Thyroid gland (tissue), 4 donors: ENCODE results near the gene ENDOV. TPM values are rescaled to one million over a fixed set of nuclear protein-coding genes. Genes with fewer than 3 reads are reported as not detected.

Experiments used
- DNase-seq, 2 donors: peaks; one replicate each; pipeline ENCODE4 v3.0.0-alpha.2; 2019
- H3K27ac ChIP-seq, 3 donors: fragments of 200-600 bp; sonication (generic); 1 replicate in 2 of 3; 2 replicates in 1 of 3; pipeline ENCODE4 v1.5.1; 2016 to 2019; ENCODE audit warnings: mild to moderate bottlenecking in 1 of 3, moderate library complexity in 1 of 3
- H3K27me3 ChIP-seq: fragments of 200-600 bp; sonication (generic); one replicate; pipeline ENCODE4 v1.5.1; 2019
- H3K36me3 ChIP-seq, 2 donors: fragments of 200-600 bp; sonication (generic); one replicate each; pipeline ENCODE4 v1.5.1; 2016 to 2019
- H3K4me1 ChIP-seq, 2 donors: fragments of 200-600 bp; sonication (generic); one replicate each; pipeline ENCODE4 v1.5.1; 2017 to 2019
- H3K4me3 ChIP-seq, 3 donors: fragments of 200-600 bp; sonication (generic); replicated peaks in 1 of 3; 1 replicate in 2 of 3; 2 replicates in 1 of 3; pipeline ENCODE4 v1.5.1; 2016; ENCODE audit warnings: mild to moderate bottlenecking in 1 of 3
- H3K9me3 ChIP-seq: fragments of 200-600 bp; sonication (generic); one replicate; pipeline ENCODE4 v1.5.1; 2017
- CTCF ChIP-seq, 6 experiments: fragments of 200-600 bp in 3 of 6; fragments of 450-650 bp in 3 of 6; sonication (generic) in 3 of 6; IDR thresholded peaks; one replicate each; pipeline ENCODE4 v1.5.1; 2016 to 2019; ENCODE audit warnings: antibody characterized with exemption in 6 of 6, mild to moderate bottlenecking in 2 of 6, inconsistent platforms in 1 of 6, moderate library complexity in 1 of 6
- POLR2A ChIP-seq, 2 donors: fragments of 450-650 bp; IDR thresholded peaks; one replicate each; pipeline ENCODE4 v1.6.1; 2017; ENCODE audit warnings: antibody characterized with exemption in 2 of 2, mild to moderate bottlenecking in 2 of 2, moderate library complexity in 1 of 2
- WGBS, 2 donors: methylation state at CpG; one replicate each; pipeline ENCODE4 v1.1.5; 2017; 5-methylcytosine and 5-hydroxymethylcytosine counted together
- intact Hi-C: fragments of 100-400 bp; cut with DNase I; formaldehyde crosslinking; loops from one replicate; pipeline ENCODE4 v1.15.1; 2023
- total RNA-seq, 4 donors: library from RNA; depleted of rRNA; stranded (reverse); fragments of >200 nt; gene quantifications; one replicate each; pipeline ENCODE4 v1.2.3, GENCODE V29; 2016

The ENDOV gene
- total RNA-seq, 4 donors from 2014 or later: 18.8 to 37.1 (median 21.2) TPM

- TF ChIP-seq CTCF (IDR thresholded peaks at IDR 0.05) (no peak), POLR2A (IDR thresholded peaks at IDR 0.05) (no peak)
- H3K36me3 ChIP-seq: no peaks in the 10 kb centered on the region
- intact Hi-C loops: no loop called here
- no peak overlapping the region for H3K27ac ChIP-seq
- H3K27me3 ChIP-seq: peaks cover 44% of the 10 kb centered on the region
- H3K4me1 ChIP-seq: peaks cover 20 to 44% of the 10 kb centered on the region in 2 donors
- WGBS, 2 donors: 0 to 1% methylated on average over 9 to 17 of the region's 84 CpGs
- H3K4me3 ChIP-seq: peak overlapping the region in 1 of 3 donors; percentile 17
- H3K9me3 ChIP-seq: no peaks in the 10 kb centered on the region
- DNase-seq: no peak
Observed at GRCh38 chr17:80476877-80477646, 62.1 kb downstream of the ENDOV start.

GRCh38 chr17:80477647-80478478 lies 62.9 kb downstream of the ENDOV start:
- peak in 1 of 2 donors; percentile 20 for DNase-seq
- peaks cover 44% of the 10 kb centered on the region for H3K27me3 ChIP-seq
- intact Hi-C loops: no loop called here

GRCh38 chr17:80478487-80479245 lies 63.7 kb downstream of the ENDOV start:
- intact Hi-C loops: no loop called here
- no peak overlapping the region for H3K27ac ChIP-seq
- no peak for DNase-seq
- no peaks in the 10 kb centered on the region for H3K36me3 ChIP-seq
- peaks cover 44% of the 10 kb centered on the region for H3K27me3 ChIP-seq
- peaks cover 20 to 44% of the 10 kb centered on the region in 2 donors for H3K4me1 ChIP-seq
- H3K9me3 ChIP-seq: no peaks in the 10 kb centered on the region
- 11 to 13% methylated on average over 8 to 17 of the region's 51 CpGs for WGBS, 2 donors
- no peak overlapping the region for H3K4me3 ChIP-seq
- TF ChIP-seq POLR2A (IDR thresholded peaks at IDR 0.05): no peak
- TF ChIP-seq CTCF (IDR thresholded peaks at IDR 0.05): no peak

More at GRCh38 chr17:80477647-80478478, 62.9 kb downstream of the ENDOV start:
- Histone ChIP-seq H3K36me3 (no peaks in the 10 kb centered on the region), H3K9me3 (no peaks in the 10 kb centered on the region), H3K4me1 (peaks cover 20 to 44% of the 10 kb centered on the region in 2 donors), H3K4me3 (peak overlapping the region in 1 of 3 donors; percentile 17), H3K27ac (no peak overlapping the region)
- TF ChIP-seq CTCF (IDR thresholded peaks at IDR 0.05) (peak in 2 of 6 experiments; percentile 20 to 30), POLR2A (IDR thresholded peaks at IDR 0.05) (no peak)
- 2 to 5% methylated on average over 8 to 27 of the region's 103 CpGs for WGBS, 2 donors

- intact Hi-C loops: no loop called here
- Histone ChIP-seq H3K9me3 (no peaks in the 10 kb centered on the region), H3K36me3 (no peaks in the 10 kb centered on the region), H3K27me3 (peaks cover 44% of the 10 kb centered on the region), H3K4me3 (no peak overlapping the region), H3K27ac (no peak overlapping the region), H3K4me1 (peaks cover 20 to 44% of the 10 kb centered on the region in 2 donors)
- WGBS, 2 donors: 43 to 48% methylated on average over 9 of the region's 9 CpGs
- no peak for TF ChIP-seq POLR2A (IDR thresholded peaks at IDR 0.05)
- TF ChIP-seq CTCF (IDR thresholded peaks at IDR 0.05): no peak
- no peak for DNase-seq
Observed at GRCh38 chr17:80479246-80479566, 64.2 kb downstream of the ENDOV start.
